K562 (cell line): ENCODE data around the gene MAN2A1. TPM values are rescaled to one million over a fixed set of nuclear protein-coding genes. Genes with fewer than 3 reads are reported as not detected.

Experiments
- ATAC-seq: fragments of 200-7000 bp; cut with Tn5 transposase; 3 replicates; pipeline ENCODE4 v1.9.1; 2020; ENCODE audit warnings: moderate library complexity
- BruUV-seq: library from RNA; stranded (reverse); fragments of 400-500 nt; replicated peaks from 2 replicates; lab custom pipeline; 2021; lab: Mats Ljungman, UMichigan
- CTCF ChIA-PET: fragments of 300-600 bp; formaldehyde crosslinking; extraction: SDS; loops from one replicate; lab custom pipeline; 2021; ENCODE audit warnings: low intra/inter-chr PET ratio; lab: Yijun Ruan, JAX
- POLR2A ChIA-PET: fragments of 300-600, 350-650 bp; sonication (Branson Sonifier 250); formaldehyde crosslinking; extraction: SDS; loops from one replicate; lab custom pipeline; 2021; ENCODE audit warnings: antibody characterized with exemption, inconsistent platforms; lab: Yijun Ruan, JAX
- DNase-seq, 4 experiments: peaks; one replicate each; pipeline versions ENCODE4 v3.0.0 to v3.0.0-alpha.2; 2011 to 2018; ENCODE audit warnings: low spot score in 3 of 4, mixed read lengths in 3 of 4; ENCODE audit errors: extremely low read depth in 1 of 4
- FAIRE-seq: peaks from 2 replicates; lab custom pipeline; 2011; peaks lifted over from hg19 to GRCh38; lab: Jason Lieb, UNC
- H2AFZ ChIP-seq: 2 replicates; pipeline ENCODE4 v1.6.0; 2011; ENCODE audit warnings: low read depth, low read length, control low read depth, inconsistent platforms
- H3K27ac ChIP-seq: fragments of 200-600 bp; 3 replicates; pipeline ENCODE4 v1.8.0; 2011; ENCODE audit warnings: low read depth, mild to moderate bottlenecking, control low read depth, inconsistent platforms, low read length, moderate library complexity, mixed read lengths; ENCODE audit errors: extremely low read depth
- H3K27me3 ChIP-seq, 2 experiments: fragments of 300-600 bp in 1 of 2; 2 replicates in 1 of 2; 3 replicates in 1 of 2; pipeline versions ENCODE4 v1.6.0 to v1.8.0; 2011; ENCODE audit warnings: inconsistent platforms in 2 of 2, low read length in 2 of 2, mild to moderate bottlenecking in 1 of 2, mixed read lengths in 1 of 2, moderate library complexity in 1 of 2; ENCODE audit not compliant: control insufficient read depth in 2 of 2, insufficient read depth in 2 of 2
- H3K36me3 ChIP-seq: fragments of 300-600 bp; 3 replicates; pipeline ENCODE4 v1.8.0; 2011; ENCODE audit warnings: mild to moderate bottlenecking, low read length, inconsistent platforms; ENCODE audit not compliant: control insufficient read depth, insufficient read depth
- H3K4me1 ChIP-seq, 2 experiments: fragments of 200-600 bp in 1 of 2; replicated peaks in 1 of 2; 2 replicates in 1 of 2; 3 replicates in 1 of 2; pipeline versions ENCODE4 v1.5.1 to v1.8.0; 2011; ENCODE audit warnings: inconsistent platforms in 2 of 2, low read length in 2 of 2, mild to moderate bottlenecking in 1 of 2, mixed read lengths in 1 of 2, moderate library complexity in 1 of 2; ENCODE audit not compliant: control insufficient read depth in 2 of 2, insufficient read depth in 2 of 2
- H3K4me2 ChIP-seq: 2 replicates; pipeline ENCODE4 v1.6.1; 2011; ENCODE audit warnings: low read length, control low read depth, inconsistent platforms, mixed read lengths; ENCODE audit not compliant: insufficient read depth
- H3K4me3 ChIP-seq: fragments of 200-600 bp; sonication (generic), shearing (Covaris generic); 2 replicates; pipeline ENCODE4 v1.5.1; 2016; ENCODE audit warnings: control low read depth, inconsistent platforms
- H3K79me2 ChIP-seq: fragments of 200-600 bp; 3 replicates; pipeline ENCODE4 v1.8.0; 2011; ENCODE audit warnings: low read length, inconsistent platforms; ENCODE audit not compliant: control insufficient read depth, insufficient read depth
- H3K9ac ChIP-seq, 2 experiments: 2 replicates each; pipeline versions ENCODE4 v1.6.0 to v1.6.1; 2011; ENCODE audit warnings: low read depth in 2 of 2, low read length in 2 of 2, control low read depth in 1 of 2, inconsistent platforms in 1 of 2, mild to moderate bottlenecking in 1 of 2, mixed read lengths in 1 of 2; ENCODE audit not compliant: insufficient read depth in 1 of 2
- H3K9me1 ChIP-seq: one replicate; pipeline ENCODE4 v1.6.0; 2011; ENCODE audit warnings: inconsistent platforms, mild to moderate bottlenecking, low read length, moderate library complexity; ENCODE audit not compliant: control insufficient read depth, insufficient read depth
- H3K9me3 ChIP-seq: replicated peaks from 2 replicates; pipeline ENCODE4 v1.5.1; 2011; ENCODE audit warnings: low read depth, low read length, inconsistent platforms; ENCODE audit not compliant: control insufficient read depth, insufficient read depth
- H4K20me1 ChIP-seq: replicated peaks from 2 replicates; pipeline ENCODE4 v1.6.1; 2011; ENCODE audit warnings: low read length, inconsistent platforms, mixed read lengths; ENCODE audit not compliant: control insufficient read depth, insufficient read depth
- ARHGAP35 ChIP-seq: fragments of 450-650 bp; IDR thresholded peaks from 2 replicates; pipeline ENCODE4 v1.6.1; 2018; ENCODE audit not compliant: partially characterized antibody
- CTCF ChIP-seq, 3 experiments: IDR thresholded peaks in 2 of 3; conservative IDR thresholded peaks in 1 of 3; 2 replicates each; pipeline ENCODE4 v1.5.1; 2011 to 2012; ENCODE audit warnings: low read length in 3 of 3, mild to moderate bottlenecking in 3 of 3, control low read depth in 2 of 3, improper control_type of control experiment in 1 of 3, inconsistent platforms in 1 of 3, low read depth in 1 of 3, mixed read lengths in 1 of 3, moderate library complexity in 1 of 3; ENCODE audit not compliant: insufficient read depth in 2 of 3
- FOSL1 ChIP-seq: fragments of 200-800 bp; sonication (Bioruptor generic); conservative IDR thresholded peaks from 2 replicates; pipeline ENCODE4 v1.6.1; 2016; ENCODE audit warnings: missing genetic modification characterization, missing compliant biosample characterization
- ILK ChIP-seq: fragments of 450-650 bp; IDR thresholded peaks from 2 replicates; pipeline ENCODE4 v1.6.1; 2016; ENCODE audit warnings: missing genetic modification characterization, low read depth, mild to moderate bottlenecking, missing compliant biosample characterization, moderate library complexity, borderline replicate concordance
- RAD21 ChIP-seq, 2 experiments: fragments of 250-450 bp in 1 of 2; fragments of 450-650 bp in 1 of 2; sonication (Bioruptor Pico) in 1 of 2; formaldehyde crosslinking in 1 of 2; IDR thresholded peaks in 1 of 2; conservative IDR thresholded peaks in 1 of 2; 2 replicates each; pipeline versions ENCODE4 v1.4.0 to v1.8.0; 2020 to 2022; ENCODE audit warnings: mild to moderate bottlenecking in 2 of 2, moderate library complexity in 1 of 2
- ZNF263 ChIP-seq: sonication (generic); formaldehyde crosslinking; IDR thresholded peaks from 2 replicates; pipeline ENCODE4 v1.8.0; 2022; ENCODE audit warnings: mild to moderate bottlenecking, missing genetic modification reagents, borderline replicate concordance
- ZNF644 ChIP-seq: fragments of 200-800 bp; sonication (Bioruptor generic); IDR thresholded peaks from 2 replicates; pipeline ENCODE4 v1.6.1; 2016; ENCODE audit warnings: low read depth, missing genetic modification characterization, missing compliant biosample characterization
- WGBS: fragments of 100-300 bp; shearing (Covaris generic); methylation state at CpG from one replicate; pipeline ENCODE4 v1.1.6; 2016; ENCODE audit warnings: low coverage, mixed read lengths; ENCODE audit not compliant: insufficient coverage; ENCODE audit errors: missing lambda C conversion rate; 5-methylcytosine and 5-hydroxymethylcytosine counted together
- in situ Hi-C: fragments of 300-500 bp; cut with MboI; formaldehyde crosslinking; loops from 4 replicates; pipeline ENCODE4 v1.15.0; 2018; ENCODE audit warnings: inconsistent platforms, mixed read lengths
- intact Hi-C: fragments of 100-400 bp; cut with micrococcal nuclease; formaldehyde crosslinking; loops from 2 replicates; pipeline ENCODE4 v1.14.2; 2022
- polyA plus RNA-seq, 8 experiments: library from polyadenylated mRNA; depleted of rRNA in 4 of 8; stranded (reverse) in 5 of 8; unstranded in 3 of 8; fragments of >200 nt; fragmentation: Nextera tagmentation in 2 of 8; fragmentation: Illumina TruSeq in 1 of 8; extraction: Ambion mirVana in 2 of 8; extraction: Trizol in 1 of 8; gene quantifications; 2 replicates each; pipeline versions ENCODE4 v1.2.1 to v1.2.3, GENCODE V29; 2011 to 2014; ENCODE audit warnings: inconsistent platforms in 1 of 8, missing spikeins in 1 of 8
- total RNA-seq, 7 experiments: library from RNA; depleted of rRNA in 6 of 7; stranded (reverse); fragments of >200 nt in 6 of 7; fragmentation: Illumina TruSeq in 2 of 7; extraction: Trizol in 2 of 7; gene quantifications; 2 replicates each; pipeline versions ENCODE4 v1.2.1 to v1.2.3, GENCODE V29; 2011 to 2021; ENCODE audit warnings: low replicate concordance in 1 of 7

Gene MAN2A1
- total and polyA plus RNA-seq, 9 of the 15 experiments (the other 6 are each of a cell fraction or from before 2014, with no cell fraction given): 5.2 to 32.0 (median 19.8) TPM

DNA sequence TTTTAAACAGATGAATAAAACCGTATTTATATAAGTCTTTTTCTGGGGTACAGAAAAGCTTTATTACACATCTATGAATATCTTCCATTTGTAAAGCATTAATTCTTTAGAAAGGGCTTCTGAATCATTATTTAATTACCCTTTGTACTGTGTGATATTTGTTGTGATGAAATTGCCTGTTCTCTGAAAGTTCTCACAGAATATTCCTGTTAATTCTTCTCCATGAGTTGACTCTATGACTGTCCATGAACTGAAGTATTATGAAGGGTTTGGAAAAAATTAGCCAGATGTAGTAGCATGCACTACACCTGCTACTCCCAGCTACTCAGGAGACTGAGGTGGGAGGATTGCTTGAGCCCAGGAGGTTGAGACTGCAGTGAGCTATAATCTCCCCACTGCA is 127.0 kb downstream of the MAN2A1 start (continued):
- TF ChIP-seq ILK (tag) (no peak), FOSL1 (tag) (no peak), ARHGAP35 (no peak), ZNF263 (no peak)

GRCh38 chr5:109819878-109820277 is 130.2 kb downstream of the MAN2A1 start:
- H4K20me1 ChIP-seq: no peaks in the 10 kb centered on the region
- in situ Hi-C loops: no loop called here
- no peaks in the 10 kb centered on the region for H3K9me1 ChIP-seq
- H3K9me3 ChIP-seq: no peaks in the 10 kb centered on the region
- TF ChIP-seq RAD21 (CRISPR knock-in tag; conservative IDR thresholded peaks at IDR 0.05 in 1 of 2, IDR thresholded peaks at IDR 0.05 in 1 of 2) (0 out of 4 replicates have a peak, but pooled peaks of 1 of the 2 experiments have one; percentile 9), ZNF644 (no peak), CTCF (IDR thresholded peaks at IDR 0.05 in 2 of 3, conservative IDR thresholded peaks at IDR 0.05 in 1 of 3; ENCODE audit: insufficient read depth in 2 of 3, low read depth in 1 of 3, low read length in 3 of 3) (peak in 1 of 3 experiments; percentile 20; a peak in 1 of 6 replicates)
- ChIA-PET POLR2A (no interaction called here), CTCF (no interaction called here)
- H3K4me3 ChIP-seq: no peak overlapping the region
- no peak overlapping the region for H2AFZ ChIP-seq
- no peaks in the 10 kb centered on the region for H3K79me2 ChIP-seq
- intact Hi-C loops: no loop called here
- FAIRE-seq: no peak
- no peaks in the 10 kb centered on the region for H3K27me3 ChIP-seq
- H3K9ac ChIP-seq: no peak overlapping the region
- H3K36me3 ChIP-seq: peaks cover 23% of the 10 kb centered on the region
- 70% methylated on average over 2 of the region's 2 CpGs for WGBS
- H3K4me2 ChIP-seq: no peak overlapping the region
- H3K4me1 ChIP-seq: no peaks in the 10 kb centered on the region
- ATAC-seq: peak; percentile 51; the same call in 2 of the 3 replicates
- DNase-seq: peak in 1 of 4 experiments; percentile 11
- H3K27ac ChIP-seq: no peak overlapping the region
- BruUV-seq: no TSS peak
